GM12864 (cell line): ENCODE results near the gene G6PC3.
"Not testable (repeated sequence)": the region's sequence is repeated elsewhere in the genome, so short reads cannot be mapped to it uniquely, and the experiment has no call there.

Experiments
- DNase-seq: peaks from one replicate; pipeline ENCODE4 v3.0.0-alpha.2; 2011; ENCODE audit warnings: low read depth
- H3K4me3 ChIP-seq: 2 replicates; pipeline ENCODE4 v1.5.1; 2011; ENCODE audit warnings: mild to moderate bottlenecking, low read depth, low read length, control low read depth
- TF ChIP-seq, protein P1 (sequence below): IDR thresholded peaks from 2 replicates; pipeline ENCODE4 v1.5.1; 2011; ENCODE audit warnings: low read depth, mild to moderate bottlenecking, moderate library complexity, low read length, control low read depth, inconsistent platforms; ENCODE audit errors: missing control alignments

Gene G6PC3

DNA sequence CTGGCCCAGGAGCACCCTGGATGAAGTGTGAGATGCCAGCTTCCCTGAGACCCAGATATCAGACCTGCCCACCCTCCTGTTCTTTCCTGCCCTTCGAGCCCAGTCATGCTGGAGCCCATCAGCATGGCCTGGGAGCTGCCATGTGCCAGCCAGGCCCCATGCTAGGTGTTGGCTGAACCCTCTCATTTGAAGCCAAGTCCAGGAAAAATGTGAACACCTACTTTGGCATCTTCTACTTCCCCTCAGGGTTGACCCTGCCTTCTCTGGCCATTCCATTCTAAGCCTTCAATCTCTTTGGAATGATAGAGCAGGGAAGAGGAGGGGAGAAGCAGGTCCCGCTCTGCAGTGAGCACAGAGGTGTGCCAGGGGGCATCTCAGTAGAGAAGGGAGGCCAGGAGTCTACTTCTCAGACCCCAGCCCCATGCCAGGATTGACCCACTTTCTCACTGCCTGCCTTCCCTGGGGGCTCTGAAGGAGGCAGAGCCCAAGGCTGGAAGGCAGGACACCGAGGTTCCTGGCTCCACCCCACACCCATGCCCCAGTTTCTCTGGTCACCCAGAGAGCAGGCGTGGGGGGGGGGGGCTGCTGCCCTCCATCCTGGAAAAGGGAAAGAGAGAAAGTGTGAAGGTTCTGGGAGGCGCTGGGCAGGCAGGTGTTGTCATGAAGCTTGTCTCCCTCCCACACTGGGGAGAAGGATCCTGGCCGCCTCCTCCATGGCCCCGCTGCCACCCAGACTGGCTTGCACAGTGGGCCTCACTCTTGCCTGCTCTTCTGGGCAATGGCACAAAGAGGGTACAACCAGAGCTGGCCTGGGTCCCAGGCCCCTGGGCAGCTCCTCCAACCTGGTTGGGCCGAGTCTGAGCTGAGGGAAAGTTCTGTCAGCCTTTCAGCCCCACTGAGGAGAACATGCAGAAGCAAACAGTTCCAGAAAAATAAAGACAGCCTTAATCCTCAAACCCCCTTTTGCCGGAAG, 43.6 kb downstream of the G6PC3 start:
- no peak for DNase-seq
- TF ChIP-seq, protein P1, sequence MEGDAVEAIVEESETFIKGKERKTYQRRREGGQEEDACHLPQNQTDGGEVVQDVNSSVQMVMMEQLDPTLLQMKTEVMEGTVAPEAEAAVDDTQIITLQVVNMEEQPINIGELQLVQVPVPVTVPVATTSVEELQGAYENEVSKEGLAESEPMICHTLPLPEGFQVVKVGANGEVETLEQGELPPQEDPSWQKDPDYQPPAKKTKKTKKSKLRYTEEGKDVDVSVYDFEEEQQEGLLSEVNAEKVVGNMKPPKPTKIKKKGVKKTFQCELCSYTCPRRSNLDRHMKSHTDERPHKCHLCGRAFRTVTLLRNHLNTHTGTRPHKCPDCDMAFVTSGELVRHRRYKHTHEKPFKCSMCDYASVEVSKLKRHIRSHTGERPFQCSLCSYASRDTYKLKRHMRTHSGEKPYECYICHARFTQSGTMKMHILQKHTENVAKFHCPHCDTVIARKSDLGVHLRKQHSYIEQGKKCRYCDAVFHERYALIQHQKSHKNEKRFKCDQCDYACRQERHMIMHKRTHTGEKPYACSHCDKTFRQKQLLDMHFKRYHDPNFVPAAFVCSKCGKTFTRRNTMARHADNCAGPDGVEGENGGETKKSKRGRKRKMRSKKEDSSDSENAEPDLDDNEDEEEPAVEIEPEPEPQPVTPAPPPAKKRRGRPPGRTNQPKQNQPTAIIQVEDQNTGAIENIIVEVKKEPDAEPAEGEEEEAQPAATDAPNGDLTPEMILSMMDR: no peak
- no peak overlapping the region for H3K4me3 ChIP-seq

DNA sequence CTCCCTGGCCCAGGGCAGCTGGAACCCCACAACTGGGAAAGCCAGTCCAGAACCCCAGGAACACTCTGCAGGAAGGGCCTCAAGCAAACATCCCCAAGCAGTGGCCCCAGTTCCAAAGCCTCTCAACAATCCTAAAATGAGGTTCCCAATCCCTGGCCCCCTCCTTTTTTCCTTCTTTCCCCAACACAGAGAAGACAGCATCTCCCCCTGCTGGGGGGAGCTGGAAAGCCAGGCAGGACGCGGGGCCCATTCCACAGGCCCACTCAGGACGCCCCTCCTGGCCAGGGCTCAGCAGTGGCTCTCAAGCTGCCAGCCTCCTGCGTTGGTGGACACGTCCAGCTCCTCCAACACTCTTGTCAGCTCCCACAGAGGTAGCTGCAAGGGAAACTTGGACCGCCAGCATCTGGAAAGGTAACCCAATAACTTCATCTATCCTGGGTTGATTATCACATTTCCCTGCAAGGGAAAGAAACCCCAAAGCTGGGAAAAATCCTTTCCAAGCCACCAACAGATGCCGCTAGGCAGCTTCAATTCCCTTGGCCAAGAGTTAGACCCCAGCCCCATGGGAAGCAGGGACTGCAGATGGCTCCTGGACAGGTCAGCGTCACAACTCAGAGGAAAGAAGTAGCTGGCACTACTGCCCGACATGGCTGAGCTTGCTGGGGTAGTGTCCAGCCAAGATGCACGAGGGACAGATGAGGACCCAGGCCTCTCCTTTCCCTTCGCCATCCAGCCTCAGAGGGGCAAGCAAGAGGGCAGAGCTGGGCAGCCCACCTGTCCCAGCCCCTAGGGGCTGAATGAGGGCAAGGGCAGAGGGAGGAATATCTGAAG, 45.3 kb downstream of the G6PC3 start:
- no peak for DNase-seq
- no peak overlapping the region for H3K4me3 ChIP-seq
- TF ChIP-seq, protein P1: peak; percentile 74

DNA sequence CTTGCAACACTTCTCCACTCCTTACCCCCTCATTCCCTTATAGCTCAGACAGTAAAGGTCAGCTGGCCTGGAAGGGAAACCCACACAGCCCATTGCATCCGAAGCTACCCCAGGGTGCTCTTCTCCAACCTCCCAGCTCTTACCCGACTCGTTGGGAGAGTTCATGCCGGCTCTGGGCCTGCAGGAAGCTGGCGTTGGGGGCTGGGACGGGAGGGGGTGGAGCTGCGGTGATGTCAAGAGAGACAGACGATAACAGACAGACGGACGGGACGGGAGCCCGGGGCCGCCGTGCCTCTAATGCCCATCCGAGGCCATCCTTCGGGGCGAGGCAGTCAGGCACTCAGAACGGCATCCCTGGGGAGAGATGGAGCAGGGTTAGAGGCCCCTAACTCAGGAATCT, 46.8 kb downstream of the G6PC3 start:
- no peak for DNase-seq
- H3K4me3 ChIP-seq: no peak overlapping the region
- TF ChIP-seq, protein P1: no peak

DNA sequence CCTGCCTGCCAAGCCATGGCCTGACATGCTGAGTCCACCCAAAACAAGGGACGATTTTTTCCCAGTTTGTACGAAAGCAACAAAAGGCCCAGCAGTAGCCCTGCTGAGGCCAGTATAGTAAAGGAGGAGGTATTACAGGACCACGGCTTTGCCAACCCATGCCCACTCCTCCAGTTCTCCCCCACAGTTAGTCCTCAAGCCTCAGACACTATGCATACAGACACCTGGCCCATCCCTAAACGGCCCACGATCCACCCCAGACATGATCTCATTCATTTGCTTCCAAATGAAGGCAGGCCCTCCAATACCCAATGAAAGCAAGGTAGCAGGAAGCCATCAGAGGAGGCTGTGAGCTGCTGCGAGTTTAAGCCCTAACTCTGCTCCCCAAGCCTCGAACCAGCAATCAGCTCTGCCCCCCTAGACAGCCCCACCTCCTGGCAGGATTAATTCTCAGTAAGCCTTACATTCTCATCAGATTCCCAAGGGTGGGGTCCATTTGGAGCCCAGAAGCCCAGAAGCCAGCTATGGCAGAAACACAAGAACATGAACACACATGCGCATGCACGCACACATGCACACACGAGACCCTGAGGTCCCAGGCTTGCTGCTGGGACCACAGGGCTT, 48.0 kb downstream of the G6PC3 start:
- TF ChIP-seq, protein P1: no peak
- DNase-seq: no peak
- no peak overlapping the region for H3K4me3 ChIP-seq

DNA sequence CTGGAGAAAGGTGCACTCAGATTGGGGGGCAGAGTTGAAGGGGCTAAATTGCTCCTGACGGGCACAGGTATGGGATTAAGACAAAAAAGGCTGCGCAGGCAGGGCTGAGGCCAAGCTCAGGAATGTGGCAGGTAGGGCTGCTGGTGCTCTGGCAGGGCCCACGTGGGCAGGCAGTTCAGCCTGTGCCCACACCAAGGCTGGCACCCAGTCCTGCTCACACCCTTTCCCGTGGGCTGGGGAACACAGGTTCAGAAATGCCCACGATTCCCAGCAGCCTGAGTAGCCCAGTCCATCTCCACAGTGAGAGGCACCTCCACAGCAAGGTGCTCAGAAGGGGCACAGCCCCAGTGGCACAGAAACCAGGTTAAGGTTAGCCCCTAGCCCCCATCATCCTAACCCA, 48.5 kb downstream of the G6PC3 start:
- no peak for DNase-seq
- H3K4me3 ChIP-seq: no peak overlapping the region
- TF ChIP-seq, protein P1: no peak

DNA sequence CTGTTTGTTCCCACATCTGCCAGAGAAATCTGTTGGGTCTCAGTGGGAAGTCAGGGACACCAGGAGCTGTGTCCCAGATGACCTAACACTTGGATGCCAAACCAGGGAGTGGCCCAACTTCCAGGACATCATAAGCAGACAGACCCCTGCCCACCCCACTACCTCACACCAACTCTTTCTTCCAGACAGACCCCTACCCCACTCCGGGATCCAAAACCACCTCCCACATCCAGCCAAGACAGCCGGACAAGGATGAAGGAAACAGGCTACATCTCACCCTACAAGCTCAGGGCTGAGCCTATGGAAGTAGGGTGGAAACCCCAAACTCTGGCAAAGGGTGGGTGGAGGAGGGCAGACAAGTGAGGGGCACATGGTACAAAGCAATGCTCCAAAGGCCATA, 49.3 kb downstream of the G6PC3 start:
- DNase-seq: no peak
- H3K4me3 ChIP-seq: no peak overlapping the region
- TF ChIP-seq, protein P1: no peak

DNA sequence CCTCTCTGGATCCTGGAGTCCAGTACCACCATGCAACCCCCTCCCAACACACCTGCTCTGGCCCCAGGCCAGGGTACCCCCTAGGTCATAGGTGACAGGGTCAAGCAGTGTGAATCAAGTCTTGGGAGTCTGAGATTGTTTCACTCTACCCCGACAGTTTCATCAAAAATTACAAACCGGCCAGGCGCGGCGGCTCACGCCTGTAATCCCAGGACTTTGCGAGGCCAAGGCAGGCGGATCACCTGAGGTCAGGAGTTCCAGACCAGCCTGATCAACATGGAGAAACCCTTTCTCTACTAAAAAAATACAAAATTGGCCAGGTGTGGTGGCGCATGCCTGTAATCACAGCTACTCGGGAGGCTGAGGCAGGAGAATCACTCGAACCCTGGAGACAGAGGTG, 49.7 kb downstream of the G6PC3 start:
- not testable (repeated sequence) for H3K4me3 ChIP-seq, DNase-seq
